ENCODE measurements around the gene MAGI2.
A peak's percentile ranks its signal among the peaks of the same experiment; 100 is the strongest.
"Not testable (repeated sequence)": the region's sequence is repeated elsewhere in the genome, so short reads cannot be mapped to it uniquely, and the experiment has no call there.

The MAGI2 gene

GRCh38 chr7:78019447-78020135, 1433.9 kb downstream of the MAGI2 start:
- peak in 3 of 4 experiments; percentile 38 to 55 (median 46) for DNase-seq (ENCODE audit: low read depth in 4 of 4, low spot score in 1 of 4)

GRCh38 chr7:78018641-78019446, 1434.6 kb downstream of the MAGI2 start:
- DNase-seq (ENCODE audit: low read depth in 4 of 4, low spot score in 1 of 4): no peak

- no peak for DNase-seq (ENCODE audit: low read depth in 4 of 4, low spot score in 1 of 4)
Measured at GRCh38 chr7:78017591-78018100, 1435.8 kb downstream of the MAGI2 start.

- no peak for DNase-seq (ENCODE audit: low read depth in 4 of 4, low spot score in 1 of 4)
Measured at GRCh38 chr7:78015574-78016260, 1437.8 kb downstream of the MAGI2 start.

GRCh38 chr7:78014401-78014800, 1439.1 kb downstream of the MAGI2 start:
- no peak for DNase-seq (ENCODE audit: low read depth in 4 of 4, low spot score in 1 of 4)

- DNase-seq (ENCODE audit: low read depth in 4 of 4, low spot score in 1 of 4): no peak
Measured at GRCh38 chr7:78013386-78013785, 1440.1 kb downstream of the MAGI2 start.

GRCh38 chr7:78011642-78012041, 1441.8 kb downstream of the MAGI2 start:
- DNase-seq (ENCODE audit: low read depth in 4 of 4, low spot score in 1 of 4): no peak

GRCh38 chr7:78007231-78007630, 1446.2 kb downstream of the MAGI2 start:
- no peak for DNase-seq (ENCODE audit: low read depth in 4 of 4, low spot score in 1 of 4)

GRCh38 chr7:78006063-78006755, 1447.3 kb downstream of the MAGI2 start:
- DNase-seq (ENCODE audit: low read depth in 4 of 4, low spot score in 1 of 4): no peak

GRCh38 chr7:78002715-78003114, 1450.8 kb downstream of the MAGI2 start:
- DNase-seq (ENCODE audit: low read depth in 4 of 4, low spot score in 1 of 4): no peak

- DNase-seq (ENCODE audit: low read depth in 4 of 4, low spot score in 1 of 4): no peak
Measured at GRCh38 chr7:78002021-78002420, 1451.4 kb downstream of the MAGI2 start.

GRCh38 chr7:77999168-77999567, 1454.3 kb downstream of the MAGI2 start:
- not testable (repeated sequence) for DNase-seq (ENCODE audit: low read depth in 4 of 4, low spot score in 1 of 4)

GRCh38 chr7:77995717-77996116, 1457.8 kb downstream of the MAGI2 start:
- no peak for DNase-seq (ENCODE audit: low read depth in 4 of 4, low spot score in 1 of 4)

- no peak for DNase-seq (ENCODE audit: low read depth in 4 of 4, low spot score in 1 of 4)
Measured at GRCh38 chr7:77993838-77994237, 1459.6 kb downstream of the MAGI2 start.

GRCh38 chr7:77991656-77992055, 1461.8 kb downstream of the MAGI2 start:
- no peak for DNase-seq (ENCODE audit: low read depth in 4 of 4, low spot score in 1 of 4)

- DNase-seq (ENCODE audit: low read depth in 4 of 4, low spot score in 1 of 4): no peak
Measured at GRCh38 chr7:77989981-77990566, 1463.4 kb downstream of the MAGI2 start.

GRCh38 chr7:77985974-77986339, 1467.5 kb downstream of the MAGI2 start:
- DNase-seq (ENCODE audit: low read depth in 4 of 4, low spot score in 1 of 4): no peak

- no peak for DNase-seq (ENCODE audit: low read depth in 4 of 4, low spot score in 1 of 4)
Measured at GRCh38 chr7:77985232-77985973, 1468.1 kb downstream of the MAGI2 start.

GRCh38 chr7:77983973-77984372, 1469.5 kb downstream of the MAGI2 start:
- DNase-seq (ENCODE audit: low read depth in 4 of 4, low spot score in 1 of 4): no peak

- no peak for DNase-seq (ENCODE audit: low read depth in 4 of 4, low spot score in 1 of 4)
Measured at GRCh38 chr7:77982926-77983550, 1470.4 kb downstream of the MAGI2 start.
